Heart right ventricle (tissue), 16 donors: ENCODE measurements around the gene CAMK2N2. TPM values are rescaled to one million over a fixed set of nuclear protein-coding genes. Genes with fewer than 3 reads are reported as not detected.
A peak's percentile ranks its signal among the peaks of the same experiment; 100 is the strongest.

Experiments
- ATAC-seq, 8 donors: fragments of 200-7000 bp; cut with Tn5 transposase; one replicate each; pipeline ENCODE4 v1.9.1; 2020; ENCODE audit warnings: mild to moderate bottlenecking in 8 of 8, moderate library complexity in 8 of 8, moderate number of reproducible peaks in 1 of 8
- DNase-seq, 2 donors: peaks; one replicate each; pipeline ENCODE4 v3.0.0-alpha.2; 2020
- H3K27ac ChIP-seq, 10 donors: fragments of 200-600 bp; sonication (generic) in 2 of 10; one replicate each; pipeline versions ENCODE4 v1.5.0 to v1.8.0; 2020 to 2022; ENCODE audit warnings: mild to moderate bottlenecking in 3 of 10
- H3K27me3 ChIP-seq, 7 donors: fragments of 200-600 bp; one replicate each; pipeline ENCODE4 v1.8.0; 2021 to 2022; ENCODE audit warnings: mild to moderate bottlenecking in 2 of 7
- H3K36me3 ChIP-seq, 9 donors: fragments of 200-600 bp; sonication (generic) in 1 of 9; one replicate each; pipeline versions ENCODE4 v1.5.0 to v1.8.0; 2020 to 2022; ENCODE audit warnings: mild to moderate bottlenecking in 2 of 9
- H3K4me1 ChIP-seq, 9 donors: fragments of 200-600 bp; sonication (generic) in 1 of 9; one replicate each; pipeline versions ENCODE4 v1.5.0 to v1.8.0; 2020 to 2022; ENCODE audit warnings: mild to moderate bottlenecking in 4 of 9
- H3K4me3 ChIP-seq, 10 donors: fragments of 200-600 bp; sonication (generic) in 2 of 10; one replicate each; pipeline versions ENCODE4 v1.5.0 to v1.8.0; 2020 to 2022; ENCODE audit warnings: mild to moderate bottlenecking in 7 of 10, moderate library complexity in 2 of 10
- H3K9me3 ChIP-seq, 11 donors: fragments of 200-600 bp in 10 of 11; sonication (generic) in 2 of 11; one replicate each; pipeline versions ENCODE4 v1.5.0 to v1.8.0; 2013 to 2022; ENCODE audit warnings: mild to moderate bottlenecking in 2 of 11, control low read depth in 1 of 11, moderate library complexity in 1 of 11
- CTCF ChIP-seq, 9 donors: fragments of 200-600 bp; sonication (generic) in 2 of 9; IDR thresholded peaks; one replicate each; pipeline versions ENCODE4 v1.5.0 to v1.8.0; 2021 to 2022; ENCODE audit warnings: antibody characterized with exemption in 9 of 9, mild to moderate bottlenecking in 5 of 9, moderate library complexity in 1 of 9
- WGBS, 2 donors: extraction: QIAGEN DNeasy Blood & Tissue Kit; methylation state at CpG; one replicate each; pipeline ENCODE4 v1.1.7; 2013; ENCODE audit warnings: inconsistent platforms in 1 of 2; 5-methylcytosine and 5-hydroxymethylcytosine counted together
- intact Hi-C, 10 donors: fragments of 100-400 bp; cut with DNase I; formaldehyde crosslinking; loops; one replicate each; pipeline versions ENCODE4 v1.11.1 to v1.14.2; 2022
- polyA plus RNA-seq, 2 donors: library from polyadenylated mRNA; stranded (reverse); fragments of 200-250 nt; gene quantifications; one replicate each; pipeline ENCODE4 v1.2.3, GENCODE V29; 2013
- total RNA-seq, 10 donors: library from RNA; stranded (reverse); fragmentation: NEBNext Ultra II Directional in 3 of 10; extraction: Animal tissue kit (Norgen Biotek cat#: 25700) in 3 of 10; gene quantifications; one replicate each; pipeline versions ENCODE4 v1.2.1 to v1.2.4, GENCODE V29; 2021 to 2023
- donor health status: Arrhythmogenic right ventricular cardiomyopathy.
- donor health status: ischemic (EF 13 %, LVEDD 7.1; RV severe dilation, severe dysfunction).
- donor health status: healthy with polysubstance abuse.
- donor health status: DM: no; HTN: yes; CAD: no.
- donor health status: DM: no; HTN: no; CAD: no.
- donor health status: ischemic (EF 25% LVEDD 6.9; RV normal size, moderate dysfunction).
- donor health status: ischemic (EF 25% LVEDD 5.7; RV mildly dilated, moderate dysfunction).
- donor health status: healthy.
- donor health status: DM: yes; HTN: yes; CAD: no.
- donor health status: Ischemic cardiomyopathy.
- donor health status: ischemic (EF 35%, LVEDD 5.7; RV mildly dilated, moderate dysfunction).
- donor health status: nonischemic (EF 11% LVEDD 7.7; RV severe dilation, severe dysfunction).
- donor health status: DM: yes; HTN: yes; CAD: no.
- donor health status: PGD.
- donor health status: ischemic (EF 29% LVEDD 5.4; RV normal size, mild dysfunction).
- donor health status: nonischemic (EF 23%, LVEDD 6.1; RV moderate dilation, normal function).

Gene CAMK2N2
- total and polyA plus RNA-seq, 12 donors = 0.12 to 0.30 (median 0.23) TPM; not detected in 8

- Histone ChIP-seq H3K36me3 (peaks cover 0 to 43% (median 26%) of the 10 kb centered on the region in 9 donors), H3K27me3 (peaks cover 0 to 6% (median 2%) of the 10 kb centered on the region in 7 donors), H3K9me3 (no peaks in the 10 kb centered on the region), H3K4me3 (peak overlapping the region in 1 of 10 donors; percentile 9), H3K4me1 (peaks cover 0 to 8% (median 7%) of the 10 kb centered on the region in 9 donors), H3K27ac (no peak overlapping the region)
- peak in 7 of 9 donors; percentile 46 to 67 (median 54) for TF ChIP-seq CTCF (IDR thresholded peaks at IDR 0.05)
- peak in 1 of 2 donors; percentile 49 for DNase-seq
- ATAC-seq = peak; percentile 63 to 82 (median 68)
- intact Hi-C loops = loop anchor here (10.0 kb wide), 4 partner anchors 57 to 347 kb away; partner anchors contain the start of genes ABCF3 (in 2 of the 10) and ABCC5 (in 1 of the 10)
- WGBS, 2 donors = 12 to 16% methylated on average over 45 to 46 of the region's 46 CpGs
These were observed 19.7 kb downstream of the CAMK2N2 start for GRCh38 chr3:184241447-184242296.

GRCh38 chr3:184241141-184241446, 20.3 kb downstream of the CAMK2N2 start:
- H3K36me3 ChIP-seq = peaks cover 0 to 43% (median 26%) of the 10 kb centered on the region in 9 donors
- intact Hi-C loops = loop anchor here (10.0 kb wide), 4 partner anchors 56 to 346 kb away; partner anchors contain the start of genes ABCF3 (in 2 of the 10) and ABCC5 (in 1 of the 10)
- no peak for DNase-seq
- peak in 2 of 8 donors; percentile 8 to 31 for ATAC-seq
- H3K9me3 ChIP-seq = no peaks in the 10 kb centered on the region
- no peak overlapping the region for H3K4me3 ChIP-seq
- H3K27me3 ChIP-seq = peaks cover 0 to 8% (median 3%) of the 10 kb centered on the region in 7 donors
- peaks cover 0 to 8% (median 7%) of the 10 kb centered on the region in 9 donors for H3K4me1 ChIP-seq
- 30 to 32% methylated on average over 17 of the region's 17 CpGs for WGBS, 2 donors
- no peak overlapping the region for H3K27ac ChIP-seq
- no peak for TF ChIP-seq CTCF (IDR thresholded peaks at IDR 0.05)

GRCh38 chr3:184240384-184241140, 20.8 kb downstream of the CAMK2N2 start:
- peaks cover 0 to 8% (median 3%) of the 10 kb centered on the region in 7 donors for H3K27me3 ChIP-seq
- peaks cover 0 to 8% (median 7%) of the 10 kb centered on the region in 9 donors for H3K4me1 ChIP-seq
- intact Hi-C loops = loop anchor here (10.0 kb wide), 4 partner anchors 56 to 346 kb away; partner anchors contain the start of genes ABCF3 (in 2 of the 10) and ABCC5 (in 1 of the 10)
- no peak overlapping the region for H3K27ac ChIP-seq
- ATAC-seq (no peak), DNase-seq (no peak)
- peaks cover 0 to 38% (median 23%) of the 10 kb centered on the region in 9 donors for H3K36me3 ChIP-seq
- no peak for TF ChIP-seq CTCF (IDR thresholded peaks at IDR 0.05)
- H3K4me3 ChIP-seq = no peak overlapping the region
- no peaks in the 10 kb centered on the region for H3K9me3 ChIP-seq
- 68% methylated on average over 4 of the region's 4 CpGs for WGBS, 2 donors

GRCh38 chr3:184239708-184240107, 21.6 kb downstream of the CAMK2N2 start:
- H3K9me3 ChIP-seq = no peaks in the 10 kb centered on the region
- no peak for TF ChIP-seq CTCF (IDR thresholded peaks at IDR 0.05)
- H3K36me3 ChIP-seq = peaks cover 0 to 30% (median 17%) of the 10 kb centered on the region in 9 donors
- H3K27me3 ChIP-seq = peaks cover 0 to 8% (median 3%) of the 10 kb centered on the region in 7 donors
- H3K27ac ChIP-seq = no peak overlapping the region
- H3K4me3 ChIP-seq = no peak overlapping the region
- intact Hi-C loops = loop anchor here (10.0 kb wide), 4 partner anchors 55 to 345 kb away; partner anchors contain the start of genes ABCF3 (in 2 of the 10) and ABCC5 (in 1 of the 10)
- ATAC-seq (no peak), DNase-seq (no peak)
- H3K4me1 ChIP-seq = peaks cover 0 to 8% (median 7%) of the 10 kb centered on the region in 9 donors
- WGBS, 2 donors = 77% methylated on average over 7 of the region's 7 CpGs
